Heart left ventricle (tissue), 16 donors: ENCODE results near the gene INSIG1. TPM values are rescaled to one million over a fixed set of nuclear protein-coding genes. Genes with fewer than 3 reads are reported as not detected.

ENCODE experiments used
- ATAC-seq, 4 donors: fragments of 200-7000 bp; cut with Tn5 transposase; one replicate each; pipeline ENCODE4 v1.9.1; 2020 to 2022; ENCODE audit warnings: moderate library complexity in 4 of 4, mild to moderate bottlenecking in 3 of 4, moderate number of reproducible peaks in 1 of 4
- DNase-seq, 5 donors: peaks; one replicate each; pipeline ENCODE4 v3.0.0-alpha.2; 2020
- H3K27ac ChIP-seq, 12 donors: fragments of 200-600 bp; sonication (generic) in 4 of 12; one replicate each; pipeline versions ENCODE4 v1.5.0 to v1.8.0; 2016 to 2022; ENCODE audit warnings: mild to moderate bottlenecking in 2 of 12
- H3K27me3 ChIP-seq, 9 donors: fragments of 200-600 bp; sonication (generic) in 2 of 9; one replicate each; pipeline versions ENCODE4 v1.5.1 to v1.8.0; 2016 to 2022; ENCODE audit warnings: mild to moderate bottlenecking in 3 of 9
- H3K36me3 ChIP-seq, 9 donors: fragments of 200-600 bp; sonication (generic) in 2 of 9; one replicate each; pipeline versions ENCODE4 v1.5.0 to v1.8.0; 2018 to 2022; ENCODE audit warnings: mild to moderate bottlenecking in 2 of 9
- H3K4me1 ChIP-seq, 12 donors: fragments of 200-600 bp; sonication (generic) in 4 of 12; one replicate each; pipeline versions ENCODE4 v1.5.0 to v1.8.0; 2016 to 2022; ENCODE audit warnings: mild to moderate bottlenecking in 3 of 12
- H3K4me3 ChIP-seq, 12 donors: fragments of 200-600 bp; sonication (generic) in 4 of 12; one replicate each; pipeline versions ENCODE4 v1.5.0 to v1.8.0; 2017 to 2022; ENCODE audit warnings: mild to moderate bottlenecking in 9 of 12, moderate library complexity in 4 of 12
- H3K9me3 ChIP-seq, 12 donors: fragments of 200-600 bp; sonication (generic) in 4 of 12; one replicate each; pipeline versions ENCODE4 v1.5.0 to v1.8.0; 2016 to 2022; ENCODE audit warnings: mild to moderate bottlenecking in 1 of 12
- POLR2A ChIP-seq, 2 donors: fragments of 450-650 bp; IDR thresholded peaks; one replicate each; pipeline ENCODE4 v1.6.1; 2017; ENCODE audit warnings: antibody characterized with exemption in 2 of 2, mild to moderate bottlenecking in 2 of 2, moderate library complexity in 2 of 2
- WGBS, 4 donors: extraction: QIAGEN DNeasy Blood & Tissue Kit in 2 of 4; methylation state at CpG; one replicate each; pipeline versions ENCODE4 v1.1.5 to v1.1.7; 2013 to 2018; 5-methylcytosine and 5-hydroxymethylcytosine counted together
- intact Hi-C, 10 donors: fragments of 100-400 bp; cut with DNase I; formaldehyde crosslinking; loops; one replicate each; pipeline versions ENCODE4 v1.11.1 to v1.14.2; 2022
- polyA plus RNA-seq, 2 donors: library from polyadenylated mRNA; stranded (reverse); fragments of 200-250 nt; gene quantifications; one replicate each; pipeline ENCODE4 v1.2.3, GENCODE V29; 2013
- total RNA-seq, 9 donors: library from RNA; depleted of rRNA in 2 of 9; stranded (reverse); fragments of >200 nt in 2 of 9; fragmentation: NEBNext Ultra II Directional in 3 of 9; extraction: Animal tissue kit (Norgen Biotek cat#: 25700) in 3 of 9; gene quantifications; one replicate each; pipeline versions ENCODE4 v1.1.0 to v1.2.4, GENCODE V29; 2016 to 2023
- TF ChIP-seq, protein P1 (sequence below), 12 donors: fragments of 200-600 bp; sonication (generic) in 4 of 12; IDR thresholded peaks; one replicate each; pipeline versions ENCODE4 v1.5.0 to v1.8.0; 2018 to 2022; ENCODE audit warnings: antibody characterized with exemption in 12 of 12, mild to moderate bottlenecking in 5 of 12
- donor health status: ischemic (EF 13 %, LVEDD 7.1; RV severe dilation, severe dysfunction).
- donor health status: healthy with polysubstance abuse.
- donor health status: DM: no; HTN: yes; CAD: no.
- donor health status: DM: no; HTN: no; CAD: no.
- donor health status: ischemic (EF 25% LVEDD 6.9; RV normal size, moderate dysfunction).
- donor health status: ischemic (EF 25% LVEDD 5.7; RV mildly dilated, moderate dysfunction).
- donor health status: healthy.
- donor health status: DM: yes; HTN: yes; CAD: no.
- donor health status: ischemic (EF 35%, LVEDD 5.7; RV mildly dilated, moderate dysfunction).
- donor health status: nonischemic (EF 11% LVEDD 7.7; RV severe dilation, severe dysfunction).
- donor health status: DM: yes; HTN: yes; CAD: no.
- donor health status: PGD.
- donor health status: ischemic (EF 29% LVEDD 5.4; RV normal size, mild dysfunction).
- donor health status: nonischemic (EF 23%, LVEDD 6.1; RV moderate dilation, normal function).

Gene INSIG1
- total and polyA plus RNA-seq, 11 donors: 5.2 to 24.5 (median 13.3) TPM

DNA sequence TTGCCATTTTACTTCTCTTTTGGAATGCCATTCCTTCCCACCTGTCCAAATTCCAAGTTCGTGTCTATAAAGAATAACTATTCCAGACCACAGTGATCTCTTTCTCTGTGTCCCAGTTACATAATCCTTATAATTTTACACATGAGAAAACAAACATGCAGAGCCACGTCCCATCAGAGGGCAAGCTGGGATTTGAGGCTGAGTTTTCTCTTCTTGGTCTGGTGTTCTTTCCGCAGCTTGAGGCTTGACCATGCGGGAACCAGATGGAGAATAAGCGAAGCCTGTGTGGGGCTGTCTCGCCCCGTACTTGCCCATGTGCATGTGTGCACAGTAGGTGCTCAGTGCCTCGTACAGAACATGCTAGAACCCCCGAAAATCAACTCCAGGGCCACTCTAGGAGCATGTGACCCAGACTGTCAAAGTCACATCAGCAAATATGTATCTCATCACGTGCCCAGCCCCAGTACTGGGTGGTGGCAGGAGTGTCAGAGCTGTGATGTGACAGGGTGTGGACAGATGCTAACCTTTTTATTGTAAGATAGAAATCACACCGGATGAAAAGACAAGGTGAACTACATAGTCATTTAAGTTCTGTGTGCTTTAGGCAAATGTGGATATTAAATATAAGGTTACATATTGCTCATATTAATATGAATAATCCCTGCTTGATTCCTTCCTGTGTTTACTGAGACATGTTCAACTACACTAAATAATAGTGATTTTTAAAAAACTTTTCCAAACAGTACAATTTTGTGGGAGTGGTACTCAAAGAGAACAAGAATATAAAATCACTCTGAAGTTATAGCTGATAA lies 3.2 kb downstream of the INSIG1 start:
- ATAC-seq (no peak), DNase-seq (no peak)
- 62 to 72% (median 68%) methylated on average over 10 to 11 of the region's 11 CpGs for WGBS, 4 donors
- intact Hi-C loops: no loop called here
- Histone ChIP-seq H3K4me1 (peaks cover 0 to 44% (median 27%) of the 10 kb centered on the region in 12 donors), H3K36me3 (peaks cover 0 to 47% (median 26%) of the 10 kb centered on the region in 9 donors), H3K9me3 (no peaks in the 10 kb centered on the region), H3K4me3 (no peak overlapping the region), H3K27me3 (no peaks in the 10 kb centered on the region), H3K27ac (no peak overlapping the region)
- TF ChIP-seq POLR2A (IDR thresholded peaks at IDR 0.05): no peak
- TF ChIP-seq, protein P1, sequence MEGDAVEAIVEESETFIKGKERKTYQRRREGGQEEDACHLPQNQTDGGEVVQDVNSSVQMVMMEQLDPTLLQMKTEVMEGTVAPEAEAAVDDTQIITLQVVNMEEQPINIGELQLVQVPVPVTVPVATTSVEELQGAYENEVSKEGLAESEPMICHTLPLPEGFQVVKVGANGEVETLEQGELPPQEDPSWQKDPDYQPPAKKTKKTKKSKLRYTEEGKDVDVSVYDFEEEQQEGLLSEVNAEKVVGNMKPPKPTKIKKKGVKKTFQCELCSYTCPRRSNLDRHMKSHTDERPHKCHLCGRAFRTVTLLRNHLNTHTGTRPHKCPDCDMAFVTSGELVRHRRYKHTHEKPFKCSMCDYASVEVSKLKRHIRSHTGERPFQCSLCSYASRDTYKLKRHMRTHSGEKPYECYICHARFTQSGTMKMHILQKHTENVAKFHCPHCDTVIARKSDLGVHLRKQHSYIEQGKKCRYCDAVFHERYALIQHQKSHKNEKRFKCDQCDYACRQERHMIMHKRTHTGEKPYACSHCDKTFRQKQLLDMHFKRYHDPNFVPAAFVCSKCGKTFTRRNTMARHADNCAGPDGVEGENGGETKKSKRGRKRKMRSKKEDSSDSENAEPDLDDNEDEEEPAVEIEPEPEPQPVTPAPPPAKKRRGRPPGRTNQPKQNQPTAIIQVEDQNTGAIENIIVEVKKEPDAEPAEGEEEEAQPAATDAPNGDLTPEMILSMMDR (IDR thresholded peaks at IDR 0.05): no peak

DNA sequence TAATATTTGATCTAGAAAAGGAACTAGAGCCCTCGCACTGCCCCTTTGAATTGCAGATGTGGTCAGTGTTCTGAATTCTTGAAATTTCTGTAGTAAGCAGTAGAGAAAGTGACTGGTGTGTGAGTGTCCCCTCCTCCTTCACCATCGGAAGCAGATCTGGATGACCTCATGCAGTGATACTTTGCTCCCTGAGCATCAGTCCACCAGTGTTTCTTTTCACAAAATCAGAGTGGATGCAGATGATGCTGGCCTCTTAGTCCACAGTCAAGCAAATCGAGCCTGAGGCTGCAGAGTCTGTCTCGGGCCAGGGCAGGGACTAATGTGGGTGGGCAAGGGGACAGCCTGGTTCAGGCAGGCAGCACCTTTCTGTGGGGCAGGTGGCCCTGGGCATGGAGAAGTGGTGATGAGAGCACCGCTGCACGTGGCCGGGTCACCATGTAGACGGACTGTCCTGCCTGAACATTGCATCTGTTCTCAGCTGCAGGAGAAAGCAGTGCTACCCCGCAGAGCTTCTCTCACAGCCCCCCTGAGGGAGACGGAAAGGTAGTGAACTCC lies 5.4 kb downstream of the INSIG1 start:
- Histone ChIP-seq H3K4me3 (no peak overlapping the region), H3K4me1 (peaks cover 0 to 32% (median 19%) of the 10 kb centered on the region in 12 donors), H3K9me3 (no peaks in the 10 kb centered on the region), H3K27ac (no peak overlapping the region), H3K27me3 (no peaks in the 10 kb centered on the region), H3K36me3 (peaks cover 0 to 70% (median 48%) of the 10 kb centered on the region in 9 donors)
- WGBS, 4 donors: 48 to 68% (median 63%) methylated on average over 9 to 10 of the region's 10 CpGs
- intact Hi-C loops: no loop called here
- ATAC-seq (no peak), DNase-seq (no peak)
- TF ChIP-seq POLR2A (IDR thresholded peaks at IDR 0.05): no peak
- TF ChIP-seq, protein P1 (IDR thresholded peaks at IDR 0.05): no peak

DNA sequence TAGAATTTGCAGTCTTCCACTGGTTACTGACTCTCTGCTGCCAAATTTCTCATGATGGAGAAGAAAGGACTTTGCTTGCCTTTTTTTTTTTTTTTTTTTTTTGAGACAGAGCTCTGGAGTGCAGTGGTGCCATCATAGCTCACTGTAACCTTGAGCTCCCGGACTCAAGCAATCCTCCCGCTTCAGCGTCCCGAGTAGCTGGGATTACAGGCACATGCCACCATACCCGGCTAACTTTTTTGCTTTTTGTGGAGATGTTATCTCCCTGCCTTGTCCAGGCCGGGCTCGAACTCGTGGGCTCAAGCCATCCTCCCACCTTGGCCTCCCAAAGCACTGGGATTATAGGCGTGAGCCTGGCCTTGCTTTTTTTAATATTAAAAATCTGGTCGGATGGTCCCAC lies 6.2 kb downstream of the INSIG1 start:
- WGBS, 4 donors: 75 to 87% (median 76%) methylated on average over 10 of the region's 10 CpGs
- no peaks in the 10 kb centered on the region for H3K27me3 ChIP-seq

More for the DNA sequence above, 6.2 kb downstream of the INSIG1 start:
- Histone ChIP-seq H3K36me3 (peaks cover 0 to 78% (median 56%) of the 10 kb centered on the region in 9 donors), H3K4me1 (peaks cover 0 to 25% (median 15%) of the 10 kb centered on the region in 12 donors), H3K27ac (no peak overlapping the region), H3K9me3 (no peaks in the 10 kb centered on the region), H3K4me3 (no peak overlapping the region)
- intact Hi-C loops: no loop called here
- DNase-seq: no peak
- no peak for ATAC-seq
- TF ChIP-seq, protein P1 (IDR thresholded peaks at IDR 0.05): no peak
- TF ChIP-seq POLR2A (IDR thresholded peaks at IDR 0.05): no peak
